Mesenchymal stem cell (in vitro differentiated cells and primary cell): ENCODE results near the gene MBD3L5.
A peak's percentile ranks its signal among the peaks of the same experiment; 100 is the strongest.

Experiments used
- DNase-seq: peaks from one replicate; pipeline ENCODE4 v3.0.0-alpha.2; 2013
- H2AFZ ChIP-seq: one replicate; pipeline ENCODE4 v1.6.1; 2013; ENCODE audit warnings: low read depth, mild to moderate bottlenecking, control low read depth, inconsistent platforms, low read length, moderate library complexity
- H2AK5ac ChIP-seq: 2 replicates; pipeline ENCODE4 v1.6.1; 2013; ENCODE audit warnings: low read length, moderate library complexity, mild to moderate bottlenecking, inconsistent platforms; ENCODE audit not compliant: severe bottlenecking
- H2BK120ac ChIP-seq: one replicate; pipeline ENCODE4 v1.6.1; 2013; ENCODE audit warnings: low read depth, mild to moderate bottlenecking, inconsistent platforms, low read length, moderate library complexity
- H2BK12ac ChIP-seq, 2 experiments: one replicate each; pipeline ENCODE4 v1.6.1; 2013; ENCODE audit warnings: inconsistent platforms in 2 of 2, low read length in 2 of 2, mild to moderate bottlenecking in 2 of 2, moderate library complexity in 2 of 2, control low read depth in 1 of 2
- H2BK15ac ChIP-seq: one replicate; pipeline ENCODE4 v1.6.1; 2013; ENCODE audit warnings: mild to moderate bottlenecking, low read depth, inconsistent platforms; ENCODE audit not compliant: poor library complexity, severe bottlenecking
- H2BK5ac ChIP-seq: 2 replicates; pipeline ENCODE4 v1.6.1; 2013; ENCODE audit warnings: low read depth, mild to moderate bottlenecking, low read length, control low read depth, inconsistent platforms; ENCODE audit not compliant: poor library complexity, severe bottlenecking
- H3K14ac ChIP-seq, 2 experiments: one replicate each; pipeline ENCODE4 v1.6.1; 2013; ENCODE audit warnings: inconsistent platforms in 2 of 2, low read length in 2 of 2, control low read depth in 1 of 2, mild to moderate bottlenecking in 1 of 2, moderate library complexity in 1 of 2
- H3K18ac ChIP-seq, 2 experiments: one replicate each; pipeline ENCODE4 v1.6.1; 2013; ENCODE audit warnings: inconsistent platforms in 2 of 2, low read length in 2 of 2, control low read depth in 1 of 2, low read depth in 1 of 2, mild to moderate bottlenecking in 1 of 2
- H3K23ac ChIP-seq, 2 experiments: one replicate each; pipeline ENCODE4 v1.6.1; 2013; ENCODE audit warnings: inconsistent platforms in 2 of 2, low read length in 2 of 2, mild to moderate bottlenecking in 2 of 2, moderate library complexity in 2 of 2, control low read depth in 1 of 2
- H3K27ac ChIP-seq: 2 replicates; pipeline ENCODE4 v1.5.1; 2013; ENCODE audit warnings: mild to moderate bottlenecking, moderate library complexity, low read length, control low read depth, inconsistent platforms; ENCODE audit not compliant: poor library complexity, severe bottlenecking
- H3K27me3 ChIP-seq, 2 experiments: 2 replicates each; pipeline versions ENCODE4 v1.6.1 to v1.7.0; 2013; ENCODE audit warnings: low read length in 2 of 2, mild to moderate bottlenecking in 2 of 2, moderate library complexity in 2 of 2, control low read depth in 1 of 2, inconsistent platforms in 1 of 2; ENCODE audit not compliant: control insufficient read depth in 1 of 2, insufficient read depth in 1 of 2
- H3K36me3 ChIP-seq, 2 experiments: 2 replicates each; pipeline versions ENCODE4 v1.6.1 to v1.7.0; 2013; ENCODE audit warnings: low read length in 2 of 2, control low read depth in 1 of 2, inconsistent platforms in 1 of 2, low read depth in 1 of 2, mild to moderate bottlenecking in 1 of 2; ENCODE audit not compliant: insufficient read depth in 2 of 2, control insufficient read depth in 1 of 2
- H3K4ac ChIP-seq, 2 experiments: one replicate each; pipeline ENCODE4 v1.6.1; 2013; ENCODE audit warnings: inconsistent platforms in 2 of 2, low read length in 2 of 2, mild to moderate bottlenecking in 2 of 2, moderate library complexity in 2 of 2, control low read depth in 1 of 2, low read depth in 1 of 2
- H3K4me1 ChIP-seq: 2 replicates; pipeline ENCODE4 v1.6.1; 2013; ENCODE audit warnings: low read depth, low read length, control low read depth; ENCODE audit not compliant: control insufficient read depth, insufficient read depth
- H3K4me2 ChIP-seq: 2 replicates; pipeline ENCODE4 v1.6.1; 2013; ENCODE audit warnings: low read length, mild to moderate bottlenecking, inconsistent platforms; ENCODE audit not compliant: poor library complexity, severe bottlenecking
- H3K4me3 ChIP-seq, 2 experiments: 2 replicates each; pipeline versions ENCODE4 v1.5.1 to v1.7.0; 2013; ENCODE audit warnings: low read length in 2 of 2, mild to moderate bottlenecking in 2 of 2, control low read depth in 1 of 2, low read depth in 1 of 2; ENCODE audit not compliant: insufficient read depth in 1 of 2
- H3K79me1 ChIP-seq: replicated peaks from 2 replicates; pipeline ENCODE4 v1.6.1; 2013; ENCODE audit warnings: mild to moderate bottlenecking, control low read depth, low read length, inconsistent platforms; ENCODE audit not compliant: poor library complexity, severe bottlenecking
- H3K9ac ChIP-seq: 2 replicates; pipeline ENCODE4 v1.7.0; 2013; ENCODE audit warnings: mild to moderate bottlenecking, low read length, moderate library complexity
- H3K9me3 ChIP-seq: 2 replicates; pipeline ENCODE4 v1.7.0; 2013; ENCODE audit warnings: mild to moderate bottlenecking, low read length; ENCODE audit not compliant: control insufficient read depth
- H4K8ac ChIP-seq: one replicate; pipeline ENCODE4 v1.6.1; 2013; ENCODE audit warnings: inconsistent platforms, mild to moderate bottlenecking, low read length, moderate library complexity
- H4K91ac ChIP-seq: one replicate; pipeline ENCODE4 v1.6.1; 2013; ENCODE audit warnings: mild to moderate bottlenecking, low read length, inconsistent platforms
- WGBS: methylation state at CpG from one replicate; pipeline ENCODE4 v1.1.7; 2013; ENCODE audit warnings: mixed read lengths; 5-methylcytosine and 5-hydroxymethylcytosine counted together

The MBD3L5 gene

DNA sequence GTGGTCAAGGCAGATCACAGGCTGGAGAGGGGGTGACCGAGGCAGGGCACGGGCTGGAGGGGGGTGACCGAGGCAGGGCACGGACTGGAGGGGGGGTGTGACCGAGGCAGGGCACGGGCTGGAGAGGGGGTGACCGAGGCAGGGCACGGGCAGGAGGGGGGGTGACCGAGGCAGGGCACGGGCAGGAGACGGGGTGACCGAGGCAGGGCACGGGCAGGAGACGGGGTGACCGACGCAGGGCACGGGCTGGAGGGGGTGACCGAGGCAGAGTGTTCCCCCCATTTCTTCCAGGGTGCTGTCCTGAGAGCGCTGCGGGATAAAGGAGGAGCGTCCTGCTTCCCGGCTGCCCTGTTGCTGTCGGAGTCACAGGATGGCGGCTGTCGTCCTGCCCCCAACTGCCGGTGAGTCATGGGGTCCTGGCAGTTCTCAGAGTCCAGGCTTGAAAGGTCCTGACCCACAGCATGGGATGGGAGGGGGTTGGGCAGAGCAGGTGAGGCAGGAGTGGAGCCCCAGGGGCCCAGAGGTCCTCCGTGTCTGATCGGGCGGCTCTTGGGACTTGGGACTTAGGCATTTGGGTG lies 44.4 kb downstream of the MBD3L5 start:
- no peak overlapping the region for H3K14ac ChIP-seq
- H2AFZ ChIP-seq: no peak overlapping the region
- H4K91ac ChIP-seq: peak overlapping the region; percentile 39
- no peak overlapping the region for H2BK12ac ChIP-seq
- H3K9me3 ChIP-seq: peaks cover 78% of the 10 kb centered on the region
- no peak overlapping the region for H3K4ac ChIP-seq
- no peak overlapping the region for H4K8ac ChIP-seq
- H3K4me3 ChIP-seq: no peak overlapping the region
- H3K27ac ChIP-seq: no peak overlapping the region
- H3K4me2 ChIP-seq: no peak overlapping the region
- whole genome bisulfite sequencing: 99% methylated on average over 28 of the region's 29 CpGs
- H2BK120ac ChIP-seq: no peak overlapping the region
- no peak overlapping the region for H2BK5ac ChIP-seq
- no peak for DNase-seq
- H3K23ac ChIP-seq: no peak overlapping the region
- H3K18ac ChIP-seq: no peak overlapping the region
- no peak overlapping the region for H3K9ac ChIP-seq
- H2BK15ac ChIP-seq: no peak overlapping the region
- peaks cover 2% of the 10 kb centered on the region for H3K4me1 ChIP-seq
- no peaks in the 10 kb centered on the region for H3K27me3 ChIP-seq
- H3K36me3 ChIP-seq: peaks cover 68 to 85% of the 10 kb centered on the region in 2 experiments
- H2AK5ac ChIP-seq: no peak overlapping the region
- peaks cover 34% of the 10 kb centered on the region for H3K79me1 ChIP-seq

DNA sequence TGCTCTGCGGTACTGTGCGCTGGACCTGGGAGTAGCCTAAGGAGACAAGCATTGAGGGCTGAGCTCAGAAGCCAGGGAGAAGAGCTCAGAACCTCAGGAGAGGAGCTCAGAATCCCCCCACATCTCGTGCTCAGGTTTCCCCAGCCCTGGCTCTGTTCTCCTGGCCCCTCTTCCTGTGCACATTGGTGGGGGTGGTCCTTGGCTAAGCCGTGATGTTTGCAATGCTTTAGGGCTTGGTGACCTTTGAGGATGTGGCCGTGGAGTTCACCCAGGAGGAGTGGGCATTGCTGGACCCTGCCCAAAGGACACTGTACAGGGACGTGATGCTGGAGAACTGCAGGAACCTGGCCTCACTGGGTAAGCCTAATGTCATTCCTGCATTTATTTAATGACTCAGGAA lies 45.8 kb downstream of the MBD3L5 start:
- H2BK120ac ChIP-seq: no peak overlapping the region
- H2BK5ac ChIP-seq: no peak overlapping the region
- H3K14ac ChIP-seq: no peak overlapping the region
- no peak overlapping the region for H2BK12ac ChIP-seq
- no peak overlapping the region for H2BK15ac ChIP-seq
- H2AK5ac ChIP-seq: no peak overlapping the region
- over 99% methylated on average over 6 of the region's 6 CpGs for WGBS
- H3K18ac ChIP-seq: no peak overlapping the region
- no peak overlapping the region for H2AFZ ChIP-seq
- no peak overlapping the region for H3K4me2 ChIP-seq
- no peak overlapping the region for H3K4ac ChIP-seq
- H3K9ac ChIP-seq: no peak overlapping the region
- no peak overlapping the region for H3K27ac ChIP-seq
- peaks cover 81 to 90% of the 10 kb centered on the region in 2 experiments for H3K36me3 ChIP-seq
- H3K23ac ChIP-seq: no peak overlapping the region
- peaks cover 88% of the 10 kb centered on the region for H3K9me3 ChIP-seq
- H3K79me1 ChIP-seq: peaks cover 30% of the 10 kb centered on the region
- no peak overlapping the region for H4K91ac ChIP-seq
- no peak for DNase-seq
- no peaks in the 10 kb centered on the region for H3K27me3 ChIP-seq
- H4K8ac ChIP-seq: no peak overlapping the region
- H3K4me1 ChIP-seq: no peaks in the 10 kb centered on the region
- no peak overlapping the region for H3K4me3 ChIP-seq

DNA sequence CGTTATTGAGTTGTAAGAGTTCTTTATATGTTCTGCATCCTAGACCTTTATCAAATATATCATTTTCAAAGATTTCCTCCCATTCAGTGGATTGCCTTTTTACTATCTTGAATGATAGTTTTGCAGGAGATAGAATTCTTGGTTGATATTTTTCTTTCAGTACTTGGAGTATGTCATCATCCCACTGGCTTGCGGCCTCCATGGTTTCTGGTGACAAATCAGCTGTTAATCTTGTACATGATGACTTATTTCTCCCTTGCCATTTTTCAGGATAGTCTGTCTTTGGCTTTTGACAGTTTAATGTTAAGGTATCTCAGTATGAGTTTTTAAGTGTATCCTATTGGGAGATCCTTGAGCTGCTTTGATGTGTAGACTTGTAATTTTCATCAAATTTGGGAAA lies 47.6 kb downstream of the MBD3L5 start:
- H2BK5ac ChIP-seq: no peak overlapping the region
- no peak overlapping the region for H3K23ac ChIP-seq
- peaks cover 20% of the 10 kb centered on the region for H3K79me1 ChIP-seq
- no peaks in the 10 kb centered on the region for H3K27me3 ChIP-seq
- no peak overlapping the region for H3K4me2 ChIP-seq
- no peak overlapping the region for H3K4ac ChIP-seq
- peaks cover 76 to 94% of the 10 kb centered on the region in 2 experiments for H3K36me3 ChIP-seq
- 100% methylated on average over 1 of the region's 2 CpGs for WGBS
- H3K9ac ChIP-seq: no peak overlapping the region
- no peaks in the 10 kb centered on the region for H3K4me1 ChIP-seq
- H3K9me3 ChIP-seq: peaks cover 93% of the 10 kb centered on the region
- peak; percentile 17 for DNase-seq
- no peak overlapping the region for H2BK15ac ChIP-seq
- no peak overlapping the region for H3K27ac ChIP-seq
- H2AK5ac ChIP-seq: no peak overlapping the region
- no peak overlapping the region for H4K91ac ChIP-seq
- no peak overlapping the region for H3K18ac ChIP-seq
- no peak overlapping the region for H2BK120ac ChIP-seq
- H3K14ac ChIP-seq: no peak overlapping the region
- H3K4me3 ChIP-seq: peak overlapping the region in 1 of 2 experiments; percentile 60
- no peak overlapping the region for H2BK12ac ChIP-seq
- no peak overlapping the region for H2AFZ ChIP-seq
- H4K8ac ChIP-seq: no peak overlapping the region
